Testis (tissue), 3 donors: ENCODE measurements around the gene LRRC31. TPM values are rescaled to one million over a fixed set of nuclear protein-coding genes. Genes with fewer than 3 reads are reported as not detected.

ENCODE experiments used
- DNase-seq: peaks from one replicate; pipeline ENCODE4 v3.0.0-alpha.2; 2019
- H3K27ac ChIP-seq, 2 donors: fragments of 200-600 bp; sonication (generic); one replicate each; pipeline ENCODE4 v1.5.1; 2019
- H3K27me3 ChIP-seq: fragments of 200-600 bp; sonication (generic); one replicate; pipeline ENCODE4 v1.5.1; 2019
- H3K36me3 ChIP-seq: fragments of 200-600 bp; sonication (generic); one replicate; pipeline ENCODE4 v1.5.1; 2017; ENCODE audit warnings: low read depth; ENCODE audit errors: missing control alignments
- H3K4me1 ChIP-seq: fragments of 200-600 bp; sonication (generic); one replicate; pipeline ENCODE4 v1.5.1; 2019
- H3K4me3 ChIP-seq, 2 donors: fragments of 200-600 bp; sonication (generic); one replicate each; pipeline ENCODE4 v1.5.1; 2017 to 2019
- H3K9me3 ChIP-seq: fragments of 200-600 bp; sonication (generic); one replicate; pipeline ENCODE4 v1.5.1; 2017
- CTCF ChIP-seq, 3 experiments: fragments of 450-650 bp in 2 of 3; fragments of 200-600 bp in 1 of 3; sonication (generic) in 1 of 3; IDR thresholded peaks; one replicate each; pipeline ENCODE4 v1.5.1; 2016 to 2019; ENCODE audit warnings: antibody characterized with exemption in 3 of 3, mild to moderate bottlenecking in 2 of 3, moderate library complexity in 1 of 3
- POLR2A ChIP-seq: fragments of 450-650 bp; IDR thresholded peaks from one replicate; pipeline ENCODE4 v1.6.1; 2017; ENCODE audit warnings: antibody characterized with exemption, mild to moderate bottlenecking, moderate library complexity
- WGBS, 2 donors: methylation state at CpG; one replicate each; pipeline ENCODE4 v1.1.5; 2018; 5-methylcytosine and 5-hydroxymethylcytosine counted together
- intact Hi-C: fragments of 100-400 bp; cut with DNase I; formaldehyde crosslinking; loops from one replicate; pipeline ENCODE4 v1.15.1; 2023; ENCODE audit warnings: low total_unique reads
- polyA plus RNA-seq: library from polyadenylated mRNA; stranded (reverse); fragments of 350-450 nt; fragmentation: Illumina TruSeq; extraction: RNeasy Lipid Tissue Mini Kit (QIAGEN cat#74804); gene quantifications from one replicate; pipeline ENCODE4 v1.2.3, GENCODE V29; 2014; ENCODE audit warnings: low read depth, low replicate concordance; ENCODE audit not compliant: insufficient read depth
- total RNA-seq, 2 donors: library from RNA; depleted of rRNA; stranded (reverse); fragments of >200 nt; gene quantifications; one replicate each; pipeline ENCODE4 v1.2.3, GENCODE V29; 2016

The LRRC31 gene
- total and polyA plus RNA-seq, 3 donors from 2014 or later = 0.15 to 0.24 (median 0.19) TPM

- no peaks in the 10 kb centered on the region for H3K9me3 ChIP-seq
- no peaks in the 10 kb centered on the region for H3K36me3 ChIP-seq
- 84 to 89% methylated on average over 3 of the region's 3 CpGs for WGBS, 2 donors
- H3K4me3 ChIP-seq = no peak overlapping the region
- no peaks in the 10 kb centered on the region for H3K27me3 ChIP-seq
- TF ChIP-seq POLR2A (no peak), CTCF (IDR thresholded peaks at IDR 0.05) (no peak)
- H3K4me1 ChIP-seq = no peaks in the 10 kb centered on the region
- intact Hi-C loops = no loop called here
- no peak for DNase-seq
- H3K27ac ChIP-seq = no peak overlapping the region
Measured at GRCh38 chr3:169825316-169825715, 44.4 kb downstream of the LRRC31 start.

- Histone ChIP-seq H3K9me3 (no peaks in the 10 kb centered on the region), H3K27me3 (no peaks in the 10 kb centered on the region), H3K36me3 (no peaks in the 10 kb centered on the region), H3K4me1 (no peaks in the 10 kb centered on the region), H3K4me3 (no peak overlapping the region), H3K27ac (no peak overlapping the region)
- WGBS, 2 donors = 48 to 52% methylated on average over 6 of the region's 6 CpGs
- no peak for DNase-seq
- TF ChIP-seq CTCF (IDR thresholded peaks at IDR 0.05) = no peak
- TF ChIP-seq POLR2A = no peak
- intact Hi-C loops = no loop called here
Measured at GRCh38 chr3:169822983-169823382, 46.8 kb downstream of the LRRC31 start.

GRCh38 chr3:169822540-169822939, 47.2 kb downstream of the LRRC31 start:
- Histone ChIP-seq H3K36me3 (no peaks in the 10 kb centered on the region), H3K4me1 (no peaks in the 10 kb centered on the region), H3K27ac (no peak overlapping the region), H3K9me3 (no peaks in the 10 kb centered on the region), H3K4me3 (no peak overlapping the region), H3K27me3 (no peaks in the 10 kb centered on the region)
- no peak for TF ChIP-seq POLR2A
- no peak for TF ChIP-seq CTCF (IDR thresholded peaks at IDR 0.05)
- WGBS, 2 donors = 75 to 78% methylated on average over 20 of the region's 20 CpGs
- intact Hi-C loops = no loop called here
- no peak for DNase-seq

GRCh38 chr3:169822091-169822490, 47.6 kb downstream of the LRRC31 start:
- DNase-seq = no peak
- no peaks in the 10 kb centered on the region for H3K9me3 ChIP-seq
- H3K27me3 ChIP-seq = no peaks in the 10 kb centered on the region
- TF ChIP-seq CTCF (IDR thresholded peaks at IDR 0.05) (no peak), POLR2A (no peak)
- WGBS, 2 donors = 74 to 78% methylated on average over 14 to 15 of the region's 15 CpGs
- H3K36me3 ChIP-seq = no peaks in the 10 kb centered on the region
- no peak overlapping the region for H3K4me3 ChIP-seq
- no peak overlapping the region for H3K27ac ChIP-seq
- H3K4me1 ChIP-seq = no peaks in the 10 kb centered on the region
- intact Hi-C loops = no loop called here

GRCh38 chr3:169818316-169818715, 51.4 kb downstream of the LRRC31 start:
- no peak for DNase-seq
- no peak for TF ChIP-seq POLR2A
- no peak for TF ChIP-seq CTCF (IDR thresholded peaks at IDR 0.05)
- Histone ChIP-seq H3K27me3 (no peaks in the 10 kb centered on the region), H3K9me3 (no peaks in the 10 kb centered on the region), H3K36me3 (no peaks in the 10 kb centered on the region), H3K4me3 (no peak overlapping the region), H3K27ac (no peak overlapping the region), H3K4me1 (no peaks in the 10 kb centered on the region)
- WGBS, 2 donors = 91 to 94% methylated on average over 2 of the region's 2 CpGs
- intact Hi-C loops = no loop called here
